ENCODE results near the gene ERCC6L.

DNA sequence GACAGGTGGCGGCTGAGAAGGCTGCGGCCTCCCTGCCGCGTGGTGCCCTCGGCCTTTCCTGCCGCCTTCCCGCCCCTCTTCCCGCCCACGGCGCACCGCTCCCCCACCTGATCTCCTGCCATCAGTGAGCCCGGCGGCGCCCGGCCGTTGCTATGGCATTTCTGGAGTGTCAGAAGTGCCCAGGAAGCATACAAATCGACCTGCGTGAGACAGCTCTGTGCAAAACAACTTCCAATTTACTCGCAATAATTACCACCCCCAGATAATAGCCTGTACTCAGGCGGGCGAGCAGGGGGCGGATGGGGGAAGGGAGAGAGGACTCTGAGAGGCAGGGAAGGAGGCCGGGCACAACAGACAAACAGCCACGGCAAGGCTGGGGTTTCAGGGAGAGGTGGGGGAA is 16.6 kb upstream of the ERCC6L start:
- TF ChIP-seq ZFAT (CRISPR knock-in tag; conservative IDR thresholded peaks at IDR 0.05) (no peak), NCOA1 (CRISPR knock-in tag; IDR thresholded peaks at IDR 0.05) (no peak), HCFC1 (IDR thresholded peaks at IDR 0.05; ENCODE audit: low read depth, low read length) (no peak), CAMTA2 (CRISPR knock-in tag; IDR thresholded peaks at IDR 0.05; ENCODE audit: borderline replicate concordance) (no peak), ZNF331 (CRISPR knock-in tag; IDR thresholded peaks at IDR 0.05) (no peak), IKZF4 (CRISPR knock-in tag; IDR thresholded peaks at IDR 0.05; ENCODE audit: borderline replicate concordance, low read depth, not compliant biosample characterization) (no peak), ZNF3 (CRISPR knock-in tag; IDR thresholded peaks at IDR 0.05) (no peak)

Measured in HepG2 (cell line).